ENCODE data around the gene STXBP6.

STXBP6 gene

DNA sequence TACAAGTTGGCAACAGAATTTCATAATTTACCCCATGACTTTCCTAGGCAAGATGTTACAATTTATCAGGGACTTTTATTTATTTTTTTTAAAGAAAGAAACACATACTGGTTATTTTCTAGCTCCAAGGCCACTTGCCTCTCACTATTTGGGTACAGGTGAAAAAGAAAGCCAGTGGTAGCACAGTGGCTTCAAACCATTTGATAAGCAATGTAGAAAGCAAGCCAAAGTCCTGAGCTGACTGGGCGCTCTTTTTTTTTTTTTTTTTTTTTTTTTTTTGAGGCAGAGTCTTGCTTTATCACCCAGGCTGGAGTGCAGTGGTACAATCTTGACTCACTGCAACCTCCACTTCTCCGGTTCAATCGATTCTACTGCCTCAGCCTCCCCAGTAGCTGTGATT, 73.3 kb downstream of the STXBP6 start:
- no peaks in the 10 kb centered on the region for H3K9me3 ChIP-seq (ENCODE audit: control insufficient read depth, insufficient read depth, low read depth, low read length)
- TF ChIP-seq ZNF658 (tag by site-specific recombination; IDR thresholded peaks at IDR 0.05) (no peak), ZNF654 (tag by site-specific recombination; IDR thresholded peaks at IDR 0.05; ENCODE audit: low read depth) (no peak), ZNF843 (tag by site-specific recombination; IDR thresholded peaks at IDR 0.05) (no peak), FEZF1 (tag by site-specific recombination; IDR thresholded peaks at IDR 0.05) (no peak), ZBTB8A (tag by site-specific recombination; IDR thresholded peaks at IDR 0.05) (no peak), ZNF548 (tag by site-specific recombination; IDR thresholded peaks at IDR 0.05) (no peak), ZNF791 (tag by site-specific recombination; IDR thresholded peaks at IDR 0.05) (no peak)
- TF ChIP-seq, protein P1, sequence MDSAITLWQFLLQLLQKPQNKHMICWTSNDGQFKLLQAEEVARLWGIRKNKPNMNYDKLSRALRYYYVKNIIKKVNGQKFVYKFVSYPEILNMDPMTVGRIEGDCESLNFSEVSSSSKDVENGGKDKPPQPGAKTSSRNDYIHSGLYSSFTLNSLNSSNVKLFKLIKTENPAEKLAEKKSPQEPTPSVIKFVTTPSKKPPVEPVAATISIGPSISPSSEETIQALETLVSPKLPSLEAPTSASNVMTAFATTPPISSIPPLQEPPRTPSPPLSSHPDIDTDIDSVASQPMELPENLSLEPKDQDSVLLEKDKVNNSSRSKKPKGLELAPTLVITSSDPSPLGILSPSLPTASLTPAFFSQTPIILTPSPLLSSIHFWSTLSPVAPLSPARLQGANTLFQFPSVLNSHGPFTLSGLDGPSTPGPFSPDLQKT (IDR thresholded peaks at IDR 0.05; ENCODE audit: borderline replicate concordance, low read depth, low read length): no peak
- TF ChIP-seq, protein P2, sequence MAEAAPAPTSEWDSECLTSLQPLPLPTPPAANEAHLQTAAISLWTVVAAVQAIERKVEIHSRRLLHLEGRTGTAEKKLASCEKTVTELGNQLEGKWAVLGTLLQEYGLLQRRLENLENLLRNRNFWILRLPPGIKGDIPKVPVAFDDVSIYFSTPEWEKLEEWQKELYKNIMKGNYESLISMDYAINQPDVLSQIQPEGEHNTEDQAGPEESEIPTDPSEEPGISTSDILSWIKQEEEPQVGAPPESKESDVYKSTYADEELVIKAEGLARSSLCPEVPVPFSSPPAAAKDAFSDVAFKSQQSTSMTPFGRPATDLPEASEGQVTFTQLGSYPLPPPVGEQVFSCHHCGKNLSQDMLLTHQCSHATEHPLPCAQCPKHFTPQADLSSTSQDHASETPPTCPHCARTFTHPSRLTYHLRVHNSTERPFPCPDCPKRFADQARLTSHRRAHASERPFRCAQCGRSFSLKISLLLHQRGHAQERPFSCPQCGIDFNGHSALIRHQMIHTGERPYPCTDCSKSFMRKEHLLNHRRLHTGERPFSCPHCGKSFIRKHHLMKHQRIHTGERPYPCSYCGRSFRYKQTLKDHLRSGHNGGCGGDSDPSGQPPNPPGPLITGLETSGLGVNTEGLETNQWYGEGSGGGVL (tag by site-specific recombination; IDR thresholded peaks at IDR 0.05): no peak
- peaks cover 9% of the 10 kb centered on the region for H3K4me1 ChIP-seq (ENCODE audit: control insufficient read depth, insufficient read depth, low read length)
- H3K36me3 ChIP-seq (ENCODE audit: control insufficient read depth in 2 of 2, insufficient read depth in 1 of 2, low read length in 2 of 2): no peaks in the 10 kb centered on the region; a peak in 1 of 3 replicates
- no peak overlapping the region for H3K27ac ChIP-seq (ENCODE audit: extremely low read depth, low read depth, low read length)
- no peak overlapping the region for H3K4me3 ChIP-seq (ENCODE audit: low read depth, low read length)
- CTCF ChIA-PET: interaction anchor here (0.7 kb wide), 2 partner anchors 20 to 74 kb away, joined by 3 read pairs; no protein-coding TSS in a partner anchor
- POLR2A ChIA-PET: no interaction called here

DNA sequence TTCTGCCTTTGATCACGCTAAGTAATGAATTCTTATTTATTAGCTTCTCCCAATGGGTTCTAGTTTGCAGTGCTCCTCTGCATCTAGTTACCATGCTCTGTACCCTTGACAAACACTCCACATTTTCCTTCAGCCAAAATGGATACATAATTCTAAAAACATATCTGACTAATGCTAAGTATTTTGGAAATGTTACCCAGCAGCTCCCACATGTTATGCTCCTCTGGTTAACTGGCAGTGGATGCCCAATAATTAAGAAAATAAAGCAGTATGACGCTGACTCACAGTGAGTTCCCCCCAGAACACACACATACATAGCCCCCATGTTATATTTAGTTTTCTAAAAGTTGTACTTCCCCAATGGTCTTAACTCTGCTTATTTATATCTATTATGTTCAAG, 74.6 kb downstream of the STXBP6 start:
- CTCF ChIA-PET: no interaction called here
- POLR2A ChIA-PET: no interaction called here
- no peak for TF ChIP-seq ZNF223 (tag by site-specific recombination; IDR thresholded peaks at IDR 0.05)
- no peak for TF ChIP-seq SCRT2 (tag by site-specific recombination; IDR thresholded peaks at IDR 0.05)
- TF ChIP-seq ZNF335 (tag by site-specific recombination; conservative IDR thresholded peaks at IDR 0.05): no peak
- TF ChIP-seq ZFP69B (tag by site-specific recombination; IDR thresholded peaks at IDR 0.05): no peak
- TF ChIP-seq EGR2 (tag by site-specific recombination; IDR thresholded peaks at IDR 0.05; ENCODE audit: low read depth): no peak
- no peak for TF ChIP-seq ZNF664 (tag by site-specific recombination; IDR thresholded peaks at IDR 0.05)
- no peak for TF ChIP-seq GFI1B (tag by site-specific recombination; IDR thresholded peaks at IDR 0.05)

DNA sequence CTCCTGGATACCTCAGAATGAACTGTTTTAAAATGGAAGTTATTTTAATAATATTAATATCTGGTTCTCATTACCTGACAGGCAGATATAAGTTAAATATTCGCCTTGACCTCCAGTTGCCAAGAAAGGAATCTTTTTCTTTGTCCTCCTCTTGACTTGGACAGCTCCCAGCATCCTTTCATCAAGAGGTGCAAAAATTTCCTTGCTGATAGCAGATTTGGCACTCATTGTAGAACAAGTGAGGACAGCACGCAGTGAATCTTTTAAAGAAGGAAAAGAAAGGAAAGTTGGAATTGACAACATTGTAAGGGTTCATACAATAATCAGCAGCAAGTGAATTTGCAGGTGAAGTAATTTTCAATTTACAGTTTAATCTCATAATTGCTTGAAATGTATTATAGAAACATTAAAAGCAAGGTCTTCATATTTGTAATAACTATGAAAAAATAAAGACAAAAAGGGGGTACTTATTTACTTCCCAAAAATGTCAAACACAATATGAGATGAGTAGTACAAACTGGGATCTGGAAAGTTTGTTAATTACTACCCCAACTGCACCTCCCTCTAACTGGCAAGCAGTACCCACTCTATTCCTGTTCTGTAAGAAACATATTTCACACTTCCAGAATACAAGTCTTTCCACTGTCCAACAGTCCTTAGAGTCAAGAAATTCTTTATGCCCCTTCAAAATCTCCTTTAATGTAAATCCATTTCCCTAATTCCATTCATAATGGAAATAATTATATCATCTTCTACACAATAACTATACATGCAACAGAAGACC, 75.2 kb downstream of the STXBP6 start:
- no peaks in the 10 kb centered on the region; a peak in 1 of 3 replicates for H3K36me3 ChIP-seq (ENCODE audit: control insufficient read depth in 2 of 2, insufficient read depth in 1 of 2, low read length in 2 of 2)
- POLR2A ChIA-PET: no interaction called here
- no peaks in the 10 kb centered on the region for H3K9me3 ChIP-seq (ENCODE audit: control insufficient read depth, insufficient read depth, low read depth, low read length)
- CTCF ChIA-PET: interaction anchor here (0.6 kb wide), 1 partner anchor 158 kb away, joined by 8 read pairs; no protein-coding TSS in a partner anchor
- no peak overlapping the region for H3K4me3 ChIP-seq (ENCODE audit: low read depth, low read length)
- H3K4me1 ChIP-seq (ENCODE audit: control insufficient read depth, insufficient read depth, low read length): peaks cover 9% of the 10 kb centered on the region
- no peak overlapping the region for H3K27ac ChIP-seq (ENCODE audit: extremely low read depth, low read depth, low read length)
- no peak for TF ChIP-seq ZNF114 (tag by site-specific recombination; IDR thresholded peaks at IDR 0.05)
- TF ChIP-seq, protein P3, sequence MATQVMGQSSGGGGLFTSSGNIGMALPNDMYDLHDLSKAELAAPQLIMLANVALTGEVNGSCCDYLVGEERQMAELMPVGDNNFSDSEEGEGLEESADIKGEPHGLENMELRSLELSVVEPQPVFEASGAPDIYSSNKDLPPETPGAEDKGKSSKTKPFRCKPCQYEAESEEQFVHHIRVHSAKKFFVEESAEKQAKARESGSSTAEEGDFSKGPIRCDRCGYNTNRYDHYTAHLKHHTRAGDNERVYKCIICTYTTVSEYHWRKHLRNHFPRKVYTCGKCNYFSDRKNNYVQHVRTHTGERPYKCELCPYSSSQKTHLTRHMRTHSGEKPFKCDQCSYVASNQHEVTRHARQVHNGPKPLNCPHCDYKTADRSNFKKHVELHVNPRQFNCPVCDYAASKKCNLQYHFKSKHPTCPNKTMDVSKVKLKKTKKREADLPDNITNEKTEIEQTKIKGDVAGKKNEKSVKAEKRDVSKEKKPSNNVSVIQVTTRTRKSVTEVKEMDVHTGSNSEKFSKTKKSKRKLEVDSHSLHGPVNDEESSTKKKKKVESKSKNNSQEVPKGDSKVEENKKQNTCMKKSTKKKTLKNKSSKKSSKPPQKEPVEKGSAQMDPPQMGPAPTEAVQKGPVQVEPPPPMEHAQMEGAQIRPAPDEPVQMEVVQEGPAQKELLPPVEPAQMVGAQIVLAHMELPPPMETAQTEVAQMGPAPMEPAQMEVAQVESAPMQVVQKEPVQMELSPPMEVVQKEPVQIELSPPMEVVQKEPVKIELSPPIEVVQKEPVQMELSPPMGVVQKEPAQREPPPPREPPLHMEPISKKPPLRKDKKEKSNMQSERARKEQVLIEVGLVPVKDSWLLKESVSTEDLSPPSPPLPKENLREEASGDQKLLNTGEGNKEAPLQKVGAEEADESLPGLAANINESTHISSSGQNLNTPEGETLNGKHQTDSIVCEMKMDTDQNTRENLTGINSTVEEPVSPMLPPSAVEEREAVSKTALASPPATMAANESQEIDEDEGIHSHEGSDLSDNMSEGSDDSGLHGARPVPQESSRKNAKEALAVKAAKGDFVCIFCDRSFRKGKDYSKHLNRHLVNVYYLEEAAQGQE (tag by site-specific recombination; IDR thresholded peaks at IDR 0.05): 0 out of 2 replicates have a peak, but pooled peaks have one; percentile 22

More for the DNA sequence above, 74.6 kb downstream of the STXBP6 start:
- Histone ChIP-seq H3K4me1 (ENCODE audit: control insufficient read depth, insufficient read depth, low read length) (peaks cover 11% of the 10 kb centered on the region), H3K27ac (ENCODE audit: extremely low read depth, low read depth, low read length) (no peak overlapping the region), H3K9me3 (ENCODE audit: control insufficient read depth, insufficient read depth, low read depth, low read length) (no peaks in the 10 kb centered on the region), H3K4me3 (ENCODE audit: low read depth, low read length) (no peak overlapping the region), H3K36me3 (ENCODE audit: control insufficient read depth in 2 of 2, insufficient read depth in 1 of 2, low read length in 2 of 2) (no peaks in the 10 kb centered on the region; a peak in 1 of 3 replicates)

All from HEK293 (cell line).